Calu3 (cell line): ENCODE data around the gene PAAF1. TPM values are rescaled to one million over a fixed set of nuclear protein-coding genes. Genes with fewer than 3 reads are reported as not detected.

ENCODE experiments used
- BruUV-seq: library from RNA; stranded (reverse); fragments of 400-500 nt; replicated peaks from 2 replicates; lab custom pipeline; 2021; lab: Mats Ljungman, UMichigan
- CTCF ChIA-PET: fragments of 300-600 bp; sonication (Branson Sonifier 250); formaldehyde crosslinking; loops from one replicate; lab custom pipeline; 2022; ENCODE audit warnings: antibody characterized with exemption; lab: Charles Lee
- DNase-seq: peaks from one replicate; pipeline ENCODE4 v3.0.0; 2022
- H3K27ac Mint-ChIP-seq: one replicate; pipeline ENCODE4 v1.8.0; 2022; ENCODE audit warnings: mixed read lengths; ENCODE audit not compliant: unreplicated experiment
- H3K27me3 Mint-ChIP-seq: one replicate; pipeline ENCODE4 v1.8.0; 2022; ENCODE audit warnings: mixed read lengths; ENCODE audit not compliant: unreplicated experiment
- H3K36me3 Mint-ChIP-seq: one replicate; pipeline ENCODE4 v1.8.0; 2022; ENCODE audit warnings: mild to moderate bottlenecking, moderate library complexity, mixed read lengths; ENCODE audit not compliant: insufficient read depth, unreplicated experiment
- H3K4me1 Mint-ChIP-seq: one replicate; pipeline ENCODE4 v1.8.0; 2022; ENCODE audit warnings: mild to moderate bottlenecking, low read depth, mixed read lengths; ENCODE audit not compliant: unreplicated experiment
- H3K4me3 Mint-ChIP-seq: one replicate; pipeline ENCODE4 v1.8.0; 2022; ENCODE audit warnings: mild to moderate bottlenecking, low read depth, moderate library complexity, mixed read lengths; ENCODE audit not compliant: unreplicated experiment
- H3K9me3 Mint-ChIP-seq: one replicate; pipeline ENCODE4 v1.8.0; 2022; ENCODE audit warnings: low read depth, mixed read lengths; ENCODE audit not compliant: unreplicated experiment
- intact Hi-C: fragments of 100-400 bp; cut with micrococcal nuclease; formaldehyde crosslinking; loops from one replicate; pipeline ENCODE4 v1.10.0; 2022; ENCODE audit not compliant: unreplicated experiment
- total RNA-seq: library from RNA; stranded (reverse); gene quantifications from 2 replicates; pipeline ENCODE4 v1.2.3, GENCODE V29; 2022
- TF ChIP-seq, protein P1 (sequence below): fragments of 200-600 bp; IDR thresholded peaks from one replicate; pipeline ENCODE4 v1.8.0; 2022; ENCODE audit warnings: antibody characterized with exemption; ENCODE audit not compliant: unreplicated experiment

Gene PAAF1
- total RNA-seq, 1 experiment from 2014 or later, result 23.0 TPM

DNA sequence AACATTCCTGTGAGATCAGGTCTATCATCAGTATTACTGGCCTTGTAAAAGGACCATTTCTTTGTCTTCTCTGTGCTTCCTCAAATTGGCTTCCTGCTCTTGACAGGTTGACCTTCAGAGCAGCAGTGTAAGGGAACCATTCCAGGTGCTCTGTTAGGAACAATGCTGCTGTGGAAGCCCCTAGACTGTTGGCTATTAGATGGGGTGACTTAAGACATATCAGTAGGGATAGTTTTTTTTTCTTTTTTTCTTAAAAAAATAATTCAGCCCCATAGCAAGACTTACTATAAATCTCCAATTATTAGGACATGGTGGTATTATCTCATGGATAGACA lies 37.7 kb upstream of the PAAF1 start:
- no peak overlapping the region for H3K27ac Mint-ChIP-seq
- peaks cover 7% of the 10 kb centered on the region for H3K36me3 Mint-ChIP-seq
- TF ChIP-seq, protein P1, sequence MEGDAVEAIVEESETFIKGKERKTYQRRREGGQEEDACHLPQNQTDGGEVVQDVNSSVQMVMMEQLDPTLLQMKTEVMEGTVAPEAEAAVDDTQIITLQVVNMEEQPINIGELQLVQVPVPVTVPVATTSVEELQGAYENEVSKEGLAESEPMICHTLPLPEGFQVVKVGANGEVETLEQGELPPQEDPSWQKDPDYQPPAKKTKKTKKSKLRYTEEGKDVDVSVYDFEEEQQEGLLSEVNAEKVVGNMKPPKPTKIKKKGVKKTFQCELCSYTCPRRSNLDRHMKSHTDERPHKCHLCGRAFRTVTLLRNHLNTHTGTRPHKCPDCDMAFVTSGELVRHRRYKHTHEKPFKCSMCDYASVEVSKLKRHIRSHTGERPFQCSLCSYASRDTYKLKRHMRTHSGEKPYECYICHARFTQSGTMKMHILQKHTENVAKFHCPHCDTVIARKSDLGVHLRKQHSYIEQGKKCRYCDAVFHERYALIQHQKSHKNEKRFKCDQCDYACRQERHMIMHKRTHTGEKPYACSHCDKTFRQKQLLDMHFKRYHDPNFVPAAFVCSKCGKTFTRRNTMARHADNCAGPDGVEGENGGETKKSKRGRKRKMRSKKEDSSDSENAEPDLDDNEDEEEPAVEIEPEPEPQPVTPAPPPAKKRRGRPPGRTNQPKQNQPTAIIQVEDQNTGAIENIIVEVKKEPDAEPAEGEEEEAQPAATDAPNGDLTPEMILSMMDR, result no peak
- H3K27me3 Mint-ChIP-seq, result no peaks in the 10 kb centered on the region
- CTCF ChIA-PET, result no interaction called here
- no peaks in the 10 kb centered on the region for H3K9me3 Mint-ChIP-seq
- no peaks in the 10 kb centered on the region for H3K4me1 Mint-ChIP-seq
- DNase-seq, result no peak
- no TSS peak for BruUV-seq
- no peak overlapping the region for H3K4me3 Mint-ChIP-seq
- intact Hi-C loops, result no loop called here

DNA sequence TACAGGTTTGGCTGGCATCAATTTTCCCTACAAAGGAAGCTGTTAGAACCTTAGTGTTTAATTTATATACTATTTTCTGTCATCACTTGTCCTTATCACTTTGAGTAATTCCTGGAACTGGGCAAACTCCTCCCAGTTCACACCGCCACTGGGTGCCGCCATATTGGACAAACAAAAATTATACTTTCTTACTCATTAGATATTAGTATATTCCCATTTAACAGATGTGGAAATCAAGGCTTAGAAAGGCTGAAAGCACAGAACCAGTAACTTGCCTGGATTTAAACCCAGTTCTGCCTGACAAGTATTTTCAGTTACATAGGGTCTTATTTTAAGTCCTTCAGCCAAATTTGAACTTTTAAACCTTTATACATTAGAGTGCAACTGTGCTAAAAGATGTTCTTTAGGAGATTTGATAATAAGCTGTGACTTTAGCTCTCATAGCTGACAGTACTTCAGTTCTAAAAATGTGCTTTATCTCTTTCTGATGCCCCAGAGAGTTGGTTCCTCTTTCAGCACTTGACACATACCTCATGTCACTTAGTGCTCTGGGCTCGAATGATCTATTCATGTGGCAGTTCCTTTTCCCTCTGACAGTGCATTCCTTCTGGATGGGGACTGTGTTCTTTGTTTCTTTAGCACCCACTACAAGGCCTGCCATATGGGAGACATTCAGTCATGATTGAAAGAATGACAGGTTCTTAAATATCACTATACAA lies 25.6 kb upstream of the PAAF1 start:
- no TSS peak for BruUV-seq
- intact Hi-C loops, result no loop called here
- Mint-ChIP-seq H3K36me3 (peaks cover 7% of the 10 kb centered on the region), H3K4me1 (no peaks in the 10 kb centered on the region), H3K4me3 (no peak overlapping the region), H3K27ac (no peak overlapping the region), H3K9me3 (no peaks in the 10 kb centered on the region), H3K27me3 (no peaks in the 10 kb centered on the region)
- DNase-seq, result no peak
- CTCF ChIA-PET, result interaction anchor here (0.5 kb wide), 1 partner anchor 182 kb away, joined by 4 read pairs; no protein-coding TSS in a partner anchor
- TF ChIP-seq, protein P1, result no peak

DNA sequence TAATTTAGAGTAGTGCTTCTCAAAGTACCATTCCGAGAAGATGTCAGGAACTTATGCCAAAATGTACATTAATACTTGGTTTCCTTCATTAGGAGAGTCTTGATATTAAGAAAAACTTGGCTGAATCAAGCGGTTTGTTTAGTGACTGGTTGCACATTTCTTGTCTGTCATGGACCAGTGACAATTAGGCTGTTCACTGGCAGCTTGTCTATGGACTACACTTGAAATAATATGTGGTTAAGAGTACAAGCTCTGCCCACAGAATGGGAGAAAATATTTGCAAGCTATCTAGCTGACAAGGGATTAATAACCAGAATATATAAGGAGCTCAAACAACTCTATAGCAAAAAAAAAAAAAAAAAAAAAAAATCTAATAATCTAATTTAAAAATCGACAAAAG lies 24.8 kb upstream of the PAAF1 start:
- H3K36me3 Mint-ChIP-seq, result peaks cover under 1% of the 10 kb centered on the region
- no peak overlapping the region for H3K4me3 Mint-ChIP-seq

DNA sequence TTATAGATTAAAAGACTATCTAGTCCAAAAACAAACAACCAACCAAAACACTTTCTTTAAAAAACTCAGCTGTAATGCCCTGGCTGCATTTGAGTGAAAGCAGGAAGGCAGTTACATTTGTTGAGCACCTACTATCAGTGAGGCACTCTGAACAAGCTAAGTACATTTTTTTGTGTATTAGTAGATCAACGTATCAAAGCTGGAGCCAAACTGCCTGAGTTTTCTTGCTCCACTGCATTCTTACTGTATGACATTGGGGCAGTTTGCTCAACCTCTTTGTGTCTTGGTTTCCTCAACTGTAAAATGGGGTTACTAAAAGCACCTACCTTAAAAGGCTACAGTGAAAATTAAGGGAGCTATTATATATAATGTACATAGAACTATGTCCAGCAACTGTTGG lies 22.1 kb upstream of the PAAF1 start:
- Mint-ChIP-seq H3K4me3 (no peak overlapping the region), H3K9me3 (no peaks in the 10 kb centered on the region), H3K27me3 (no peaks in the 10 kb centered on the region), H3K4me1 (no peaks in the 10 kb centered on the region), H3K36me3 (peaks cover 7% of the 10 kb centered on the region), H3K27ac (no peak overlapping the region)
- no TSS peak for BruUV-seq
- TF ChIP-seq, protein P1, result no peak
- DNase-seq, result no peak
- intact Hi-C loops, result no loop called here
- CTCF ChIA-PET, result no interaction called here

More for the DNA sequence above, 24.8 kb upstream of the PAAF1 start:
- DNase-seq, result no peak
- Mint-ChIP-seq H3K9me3 (no peaks in the 10 kb centered on the region), H3K27me3 (no peaks in the 10 kb centered on the region), H3K27ac (no peak overlapping the region), H3K4me1 (no peaks in the 10 kb centered on the region)
- CTCF ChIA-PET, result no interaction called here
- TF ChIP-seq, protein P1, result no peak
- BruUV-seq, result no TSS peak
- intact Hi-C loops, result no loop called here
